Uterus (tissue), 2 donors: ENCODE data around the gene RANBP17.

Experiments used
- CTCF ChIP-seq, 4 experiments: fragments of 200-600 bp in 2 of 4; fragments of 450-650 bp in 2 of 4; sonication (generic) in 2 of 4; IDR thresholded peaks; one replicate each; pipeline ENCODE4 v1.5.1; 2016 to 2019; ENCODE audit warnings: antibody characterized with exemption in 4 of 4, mild to moderate bottlenecking in 2 of 4, moderate library complexity in 1 of 4
- POLR2A ChIP-seq, 2 donors: fragments of 450-650 bp; IDR thresholded peaks; one replicate each; pipeline ENCODE4 v1.6.1; 2016; ENCODE audit warnings: antibody characterized with exemption in 2 of 2, mild to moderate bottlenecking in 1 of 2, moderate library complexity in 1 of 2

GRCh38 chr5:170843870-170844269 is 17.9 kb upstream of the RANBP17 start:
- TF ChIP-seq CTCF (IDR thresholded peaks at IDR 0.05) (no peak), POLR2A (IDR thresholded peaks at IDR 0.05) (no peak)
